IMR-90 (cell line): ENCODE measurements around the gene TAF9B. TPM values are rescaled to one million over a fixed set of nuclear protein-coding genes. Genes with fewer than 3 reads are reported as not detected.

ENCODE experiments used
- ATAC-seq: fragments of 200-7000 bp; cut with Tn5 transposase; 2 replicates; pipeline ENCODE4 v1.9.1; 2020; ENCODE audit warnings: low read depth, mild to moderate bottlenecking, moderate library complexity
- BruUV-seq: library from RNA; stranded (reverse); fragments of 400-500 nt; replicated peaks from 2 replicates; lab custom pipeline; 2021; lab: Mats Ljungman, UMichigan
- CTCF ChIA-PET: fragments of 300-600 bp; formaldehyde crosslinking; extraction: SDS; loops from one replicate; lab custom pipeline; 2021; ENCODE audit warnings: antibody characterized with exemption; lab: Yijun Ruan, JAX
- POLR2A ChIA-PET: fragments of 300-600 bp; sonication (Branson Sonifier 250); formaldehyde crosslinking; loops from one replicate; lab custom pipeline; 2022; ENCODE audit warnings: antibody characterized with exemption; ENCODE audit not compliant: unreplicated experiment; lab: Charles Lee
- DNase-seq: peaks from one replicate; pipeline ENCODE4 v3.0.0; 2013
- H2AFZ ChIP-seq: replicated peaks from 2 replicates; pipeline ENCODE3; 2013; ENCODE audit warnings: low read length, mild to moderate bottlenecking; ENCODE audit not compliant: poor library complexity
- H2AK5ac ChIP-seq: 2 replicates; pipeline ENCODE4 v1.6.1; 2013; ENCODE audit warnings: low read depth, low read length, inconsistent platforms
- H2AK9ac ChIP-seq: replicated peaks from 2 replicates; pipeline ENCODE3; 2013; ENCODE audit warnings: mild to moderate bottlenecking, low read depth, low read length, moderate library complexity; ENCODE audit not compliant: poor library complexity
- H2BK120ac ChIP-seq: 2 replicates; pipeline ENCODE4 v1.6.1; 2013; ENCODE audit warnings: low read depth, low read length, inconsistent platforms
- H2BK15ac ChIP-seq: 3 replicates; pipeline ENCODE4 v1.6.1; 2013; ENCODE audit warnings: low read depth, low read length, inconsistent platforms
- H2BK20ac ChIP-seq: 2 replicates; pipeline ENCODE4 v1.6.1; 2013; ENCODE audit warnings: low read depth, mild to moderate bottlenecking, inconsistent platforms, low read length, moderate library complexity
- H2BK5ac ChIP-seq: 2 replicates; pipeline ENCODE4 v1.6.1; 2013; ENCODE audit warnings: mild to moderate bottlenecking, low read depth, low read length, inconsistent platforms; ENCODE audit not compliant: poor library complexity, severe bottlenecking
- H3K14ac ChIP-seq: replicated peaks from 2 replicates; pipeline ENCODE4 v1.6.1; 2013; ENCODE audit warnings: low read depth, low read length, inconsistent platforms
- H3K18ac ChIP-seq: 2 replicates; pipeline ENCODE4 v1.6.1; 2013; ENCODE audit warnings: low read depth, low read length, control low read depth
- H3K23ac ChIP-seq: 2 replicates; pipeline ENCODE4 v1.6.1; 2013; ENCODE audit warnings: low read depth, low read length, inconsistent platforms
- H3K27ac ChIP-seq: 2 replicates; pipeline ENCODE4 v1.5.1; 2013; ENCODE audit warnings: mild to moderate bottlenecking, control low read depth, low read length; ENCODE audit not compliant: insufficient read depth
- H3K27me3 ChIP-seq: 2 replicates; pipeline ENCODE4 v1.6.1; 2013; ENCODE audit warnings: low read length; ENCODE audit not compliant: control insufficient read depth, insufficient read depth
- H3K36me3 ChIP-seq: 2 replicates; pipeline ENCODE4 v1.6.1; 2013; ENCODE audit warnings: low read length, mixed read lengths; ENCODE audit not compliant: control insufficient read depth, insufficient read depth
- H3K4ac ChIP-seq: 2 replicates; pipeline ENCODE4 v1.6.1; 2013; ENCODE audit warnings: low read depth, low read length, inconsistent platforms
- H3K4me1 ChIP-seq: 2 replicates; pipeline ENCODE4 v1.6.1; 2013; ENCODE audit warnings: low read length, mixed read lengths; ENCODE audit not compliant: control insufficient read depth, insufficient read depth
- H3K4me2 ChIP-seq: 2 replicates; pipeline ENCODE4 v1.6.1; 2013; ENCODE audit warnings: low read depth, mild to moderate bottlenecking, control low read depth, low read length, moderate library complexity
- H3K4me3 ChIP-seq: 2 replicates; pipeline ENCODE4 v1.5.1; 2013; ENCODE audit warnings: low read depth, mild to moderate bottlenecking, control low read depth, low read length, moderate library complexity; ENCODE audit not compliant: insufficient read depth
- H3K56ac ChIP-seq: 2 replicates; pipeline ENCODE4 v1.6.1; 2013; ENCODE audit warnings: low read length, inconsistent platforms; ENCODE audit not compliant: insufficient read depth; ENCODE audit errors: extremely low read depth
- H3K79me1 ChIP-seq, 2 experiments: 2 replicates each; pipeline ENCODE4 v1.6.1; 2013; ENCODE audit warnings: low read length in 2 of 2, inconsistent platforms in 1 of 2, low read depth in 1 of 2
- H3K9ac ChIP-seq: 2 replicates; pipeline ENCODE4 v1.6.1; 2013; ENCODE audit warnings: low read depth, low read length, control low read depth
- H3K9me1 ChIP-seq: 2 replicates; pipeline ENCODE4 v1.6.1; 2013; ENCODE audit warnings: low read length, inconsistent platforms; ENCODE audit not compliant: insufficient read depth
- H3K9me3 ChIP-seq: 2 replicates; pipeline ENCODE4 v1.6.1; 2013; ENCODE audit warnings: low read length; ENCODE audit not compliant: control insufficient read depth, insufficient read depth
- H4K20me1 ChIP-seq: 2 replicates; pipeline ENCODE4 v1.6.1; 2013; ENCODE audit warnings: low read length, inconsistent platforms; ENCODE audit not compliant: insufficient read depth
- H4K5ac ChIP-seq: 2 replicates; pipeline ENCODE4 v1.6.1; 2013; ENCODE audit warnings: mild to moderate bottlenecking, low read depth, low read length, control low read depth
- H4K8ac ChIP-seq, 2 experiments: 2 replicates each; pipeline ENCODE4 v1.6.1; 2013; ENCODE audit warnings: low read depth in 2 of 2, low read length in 2 of 2, control low read depth in 1 of 2, inconsistent platforms in 1 of 2
- H4K91ac ChIP-seq: 2 replicates; pipeline ENCODE4 v1.6.1; 2013; ENCODE audit warnings: low read depth, low read length, inconsistent platforms; ENCODE audit not compliant: insufficient read depth
- BHLHE40 ChIP-seq: fragments of 150-350 bp; IDR thresholded peaks from 2 replicates; pipeline ENCODE4 v1.6.1; 2016; ENCODE audit warnings: mild to moderate bottlenecking, low read depth, low read length
- CEBPB ChIP-seq: IDR thresholded peaks from 2 replicates; pipeline ENCODE4 v1.6.1; 2012; ENCODE audit warnings: low read depth, low read length, improper control_type of control experiment
- CHD1 ChIP-seq: IDR thresholded peaks from 2 replicates; pipeline ENCODE4 v1.6.1; 2012; ENCODE audit warnings: low read depth, low read length, improper control_type of control experiment
- FOS ChIP-seq: fragments of 150-350 bp; IDR thresholded peaks from 2 replicates; pipeline ENCODE4 v1.6.1; 2016; ENCODE audit warnings: low read depth, low read length
- MAFK ChIP-seq: IDR thresholded peaks from 2 replicates; pipeline ENCODE4 v1.6.1; 2012; ENCODE audit warnings: low read depth, low read length, improper control_type of control experiment
- MAZ ChIP-seq: IDR thresholded peaks from 2 replicates; pipeline ENCODE4 v1.6.1; 2012; ENCODE audit warnings: low read depth, mild to moderate bottlenecking, low read length, improper control_type of control experiment, moderate library complexity, borderline replicate concordance
- MXI1 ChIP-seq: IDR thresholded peaks from 2 replicates; pipeline ENCODE4 v1.6.1; 2012; ENCODE audit warnings: low read depth, mild to moderate bottlenecking, low read length, moderate library complexity, borderline replicate concordance
- NFE2L2 ChIP-seq: fragments of 150-350 bp; IDR thresholded peaks from 2 replicates; pipeline ENCODE4 v1.6.1; 2016; ENCODE audit warnings: low read depth, mild to moderate bottlenecking, low read length
- POLR2A ChIP-seq: IDR thresholded peaks from 2 replicates; pipeline ENCODE4 v1.6.1; 2012; ENCODE audit warnings: mild to moderate bottlenecking, low read depth, low read length
- RAD21 ChIP-seq: IDR thresholded peaks from 2 replicates; pipeline ENCODE4 v1.6.1; 2012; ENCODE audit warnings: low read length, improper control_type of control experiment
- RCOR1 ChIP-seq: IDR thresholded peaks from 2 replicates; pipeline ENCODE4 v1.6.1; 2012; ENCODE audit warnings: mild to moderate bottlenecking, low read length, improper control_type of control experiment; ENCODE audit not compliant: insufficient replicate concordance
- SMC3 ChIP-seq: fragments of 150-350 bp; IDR thresholded peaks from 2 replicates; pipeline ENCODE4 v1.6.1; 2016; ENCODE audit warnings: low read depth, mild to moderate bottlenecking, antibody characterized with exemption, low read length, moderate library complexity
- WGBS, 2 experiments: methylation state at CpG; one replicate each; pipeline versions ENCODE4 v1.1.5 to v1.1.7; 2013; ENCODE audit warnings: missing lambda C conversion rate in 2 of 2; ENCODE audit not compliant: insufficient read length in 1 of 2; ENCODE audit errors: extremely low coverage in 2 of 2; 5-methylcytosine and 5-hydroxymethylcytosine counted together
- dilution Hi-C: fragments of 300-500 bp; cut with HindIII; formaldehyde crosslinking; loops from one replicate; pipeline ENCODE4 v1.14.3; 2018; ENCODE audit warnings: low sequenced_read_pairs; ENCODE audit not compliant: unreplicated experiment
- in situ Hi-C: fragments of 300-500 bp; cut with MboI; formaldehyde crosslinking; loops from 3 replicates; pipeline ENCODE4 v1.14.3; 2019; ENCODE audit warnings: low sequenced_read_pairs, inconsistent platforms, mixed read lengths
- intact Hi-C: fragments of 100-400 bp; cut with micrococcal nuclease; formaldehyde crosslinking; loops from 2 replicates; pipeline ENCODE4 v1.10.0; 2022
- polyA plus RNA-seq, 3 experiments: library from polyadenylated mRNA; depleted of rRNA; stranded (reverse); fragments of >200 nt; gene quantifications; 2 replicates each; pipeline ENCODE4 v1.2.3, GENCODE V29; 2012; ENCODE audit warnings: low replicate concordance in 1 of 3
- total RNA-seq: library from RNA; depleted of rRNA; stranded (reverse); fragments of >200 nt; gene quantifications from 2 replicates; pipeline ENCODE4 v1.2.3, GENCODE V29; 2012
- TF ChIP-seq, protein P1 (sequence below): fragments of 150-350 bp; IDR thresholded peaks from 2 replicates; pipeline ENCODE4 v1.6.1; 2016; ENCODE audit warnings: low read depth, mild to moderate bottlenecking, low read length, moderate library complexity, borderline replicate concordance
- TF ChIP-seq, protein P2 (sequence below): fragments of 150-350 bp; IDR thresholded peaks from 2 replicates; pipeline ENCODE4 v1.6.1; 2017; ENCODE audit warnings: mild to moderate bottlenecking, antibody characterized with exemption, low read length, low read depth
- TF ChIP-seq, protein P3 (sequence below): conservative IDR thresholded peaks from 2 replicates; pipeline ENCODE4 v1.5.1; 2012; ENCODE audit warnings: mild to moderate bottlenecking, low read depth, low read length, improper control_type of control experiment

TAF9B gene
- total and polyA plus RNA-seq, 2 of the 4 experiments (the other 2 are of a cell fraction), result 12.4 to 21.5 TPM

DNA sequence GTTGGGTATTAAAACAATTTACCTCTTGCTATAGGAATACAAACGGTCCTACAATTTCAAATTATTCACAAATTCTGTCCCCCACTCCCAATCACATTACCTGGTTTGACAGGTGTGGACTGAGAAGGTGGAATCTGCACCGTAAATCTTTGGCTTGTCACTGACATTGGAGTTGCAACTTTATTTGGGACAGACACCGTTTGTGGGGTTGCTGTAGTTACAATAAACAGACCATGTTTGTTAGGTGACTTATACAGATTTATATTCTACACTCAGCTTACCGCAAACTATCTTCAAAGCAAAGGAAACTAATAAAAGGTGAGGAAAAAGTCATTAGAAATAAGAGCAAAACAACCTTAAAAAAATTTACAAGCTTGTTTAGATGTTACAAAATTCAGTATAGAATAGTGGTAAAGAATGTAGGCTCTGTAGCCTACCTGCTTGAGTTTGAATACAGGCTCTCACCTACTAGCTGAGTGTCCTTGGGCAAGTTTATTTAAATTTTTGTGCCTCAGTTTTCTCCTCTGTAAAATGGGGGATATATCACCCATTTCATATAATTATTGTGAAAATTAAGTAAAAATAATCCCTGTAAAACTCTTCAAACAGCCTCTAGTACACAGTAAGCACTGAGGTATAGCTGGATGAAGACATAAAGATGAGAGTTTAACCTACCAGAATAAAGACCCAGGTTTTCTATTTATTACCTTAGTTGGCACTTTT, 6.1 kb downstream of the TAF9B start:
- CTCF ChIA-PET, result no interaction called here
- H2BK5ac ChIP-seq, result no peak overlapping the region
- H2BK15ac ChIP-seq, result no peak overlapping the region
- H3K9me1 ChIP-seq, result no peaks in the 10 kb centered on the region
- H3K23ac ChIP-seq, result no peak overlapping the region
- H3K4me3 ChIP-seq, result no peak overlapping the region
- no peaks in the 10 kb centered on the region for H4K20me1 ChIP-seq
- dilution Hi-C loops, result no loop called here
- POLR2A ChIA-PET, result no interaction called here
- H3K18ac ChIP-seq, result no peak overlapping the region
- no peak overlapping the region for H2AK9ac ChIP-seq
- in situ Hi-C loops, result no loop called here
- H2AK5ac ChIP-seq, result no peak overlapping the region
- no peak overlapping the region for H3K9ac ChIP-seq
- H3K56ac ChIP-seq, result no peak overlapping the region
- DNase-seq (no peak), ATAC-seq (no peak)
- WGBS, 2 experiments, result no CpG with 5 or more reads among the region's 4 CpGs
- H4K8ac ChIP-seq, result no peak overlapping the region
- no peak overlapping the region for H3K4me2 ChIP-seq
- H3K36me3 ChIP-seq, result peaks cover 3% of the 10 kb centered on the region
- H3K9me3 ChIP-seq, result no peaks in the 10 kb centered on the region
- no peak overlapping the region for H2AFZ ChIP-seq
- no peak overlapping the region for H3K4ac ChIP-seq
- H2BK20ac ChIP-seq, result no peak overlapping the region
- H3K27me3 ChIP-seq, result no peaks in the 10 kb centered on the region
- H3K79me1 ChIP-seq, result no peaks in the 10 kb centered on the region
- TF ChIP-seq RAD21 (no peak), POLR2A (no peak), MAZ (no peak), RCOR1 (no peak), FOS (no peak), SMC3 (no peak), CHD1 (no peak), BHLHE40 (no peak), NFE2L2 (no peak), MXI1 (no peak), MAFK (no peak; the same call in 1 of the 2 replicates), CEBPB (no peak)
- TF ChIP-seq, protein P1, sequence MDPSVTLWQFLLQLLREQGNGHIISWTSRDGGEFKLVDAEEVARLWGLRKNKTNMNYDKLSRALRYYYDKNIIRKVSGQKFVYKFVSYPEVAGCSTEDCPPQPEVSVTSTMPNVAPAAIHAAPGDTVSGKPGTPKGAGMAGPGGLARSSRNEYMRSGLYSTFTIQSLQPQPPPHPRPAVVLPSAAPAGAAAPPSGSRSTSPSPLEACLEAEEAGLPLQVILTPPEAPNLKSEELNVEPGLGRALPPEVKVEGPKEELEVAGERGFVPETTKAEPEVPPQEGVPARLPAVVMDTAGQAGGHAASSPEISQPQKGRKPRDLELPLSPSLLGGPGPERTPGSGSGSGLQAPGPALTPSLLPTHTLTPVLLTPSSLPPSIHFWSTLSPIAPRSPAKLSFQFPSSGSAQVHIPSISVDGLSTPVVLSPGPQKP, result no peak
- TF ChIP-seq, protein P2, sequence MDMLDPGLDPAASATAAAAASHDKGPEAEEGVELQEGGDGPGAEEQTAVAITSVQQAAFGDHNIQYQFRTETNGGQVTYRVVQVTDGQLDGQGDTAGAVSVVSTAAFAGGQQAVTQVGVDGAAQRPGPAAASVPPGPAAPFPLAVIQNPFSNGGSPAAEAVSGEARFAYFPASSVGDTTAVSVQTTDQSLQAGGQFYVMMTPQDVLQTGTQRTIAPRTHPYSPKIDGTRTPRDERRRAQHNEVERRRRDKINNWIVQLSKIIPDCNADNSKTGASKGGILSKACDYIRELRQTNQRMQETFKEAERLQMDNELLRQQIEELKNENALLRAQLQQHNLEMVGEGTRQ, result no peak
- TF ChIP-seq, protein P3, sequence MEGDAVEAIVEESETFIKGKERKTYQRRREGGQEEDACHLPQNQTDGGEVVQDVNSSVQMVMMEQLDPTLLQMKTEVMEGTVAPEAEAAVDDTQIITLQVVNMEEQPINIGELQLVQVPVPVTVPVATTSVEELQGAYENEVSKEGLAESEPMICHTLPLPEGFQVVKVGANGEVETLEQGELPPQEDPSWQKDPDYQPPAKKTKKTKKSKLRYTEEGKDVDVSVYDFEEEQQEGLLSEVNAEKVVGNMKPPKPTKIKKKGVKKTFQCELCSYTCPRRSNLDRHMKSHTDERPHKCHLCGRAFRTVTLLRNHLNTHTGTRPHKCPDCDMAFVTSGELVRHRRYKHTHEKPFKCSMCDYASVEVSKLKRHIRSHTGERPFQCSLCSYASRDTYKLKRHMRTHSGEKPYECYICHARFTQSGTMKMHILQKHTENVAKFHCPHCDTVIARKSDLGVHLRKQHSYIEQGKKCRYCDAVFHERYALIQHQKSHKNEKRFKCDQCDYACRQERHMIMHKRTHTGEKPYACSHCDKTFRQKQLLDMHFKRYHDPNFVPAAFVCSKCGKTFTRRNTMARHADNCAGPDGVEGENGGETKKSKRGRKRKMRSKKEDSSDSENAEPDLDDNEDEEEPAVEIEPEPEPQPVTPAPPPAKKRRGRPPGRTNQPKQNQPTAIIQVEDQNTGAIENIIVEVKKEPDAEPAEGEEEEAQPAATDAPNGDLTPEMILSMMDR, result no peak
- H3K27ac ChIP-seq, result no peak overlapping the region
- no peaks in the 10 kb centered on the region for H3K4me1 ChIP-seq
- no TSS peak for BruUV-seq
- no peak overlapping the region for H4K5ac ChIP-seq
- H4K91ac ChIP-seq, result no peak overlapping the region
- intact Hi-C loops, result no loop called here
- H2BK120ac ChIP-seq, result no peak overlapping the region
- H3K14ac ChIP-seq, result no peak overlapping the region
